Activated CD8-positive, alpha-beta T cell treated with anti-CD3 and anti-CD28 coated beads for 36 hours (primary cell): ENCODE data around the gene SPECC1L. TPM values are rescaled to one million over a fixed set of nuclear protein-coding genes. Genes with fewer than 3 reads are reported as not detected.

Source experiments
- ATAC-seq: fragments of 200-7000 bp; cut with Tn5 transposase; one replicate; pipeline ENCODE4 v1.10.0; 2021; ENCODE audit warnings: mild to moderate bottlenecking, moderate library complexity
- CTCF ChIA-PET: fragments of 350-600 bp; sonication (Branson Sonifier 250); formaldehyde crosslinking; loops from one replicate; lab custom pipeline; 2021; ENCODE audit warnings: antibody characterized with exemption; lab: Charles Lee
- POLR2A ChIA-PET: fragments of 350-600 bp; sonication (Branson Sonifier 250); formaldehyde crosslinking; loops from one replicate; lab custom pipeline; 2021; ENCODE audit warnings: antibody characterized with exemption; lab: Charles Lee
- DNase-seq: peaks from one replicate; pipeline ENCODE4 v3.0.0-alpha.2; 2020
- H3K27ac Mint-ChIP-seq: one replicate; pipeline ENCODE4 v1.8.0; 2021; ENCODE audit warnings: mild to moderate bottlenecking, mixed read lengths
- H3K27me3 Mint-ChIP-seq: one replicate; pipeline ENCODE4 v1.8.0; 2021; ENCODE audit warnings: mixed read lengths
- H3K36me3 Mint-ChIP-seq: one replicate; pipeline ENCODE4 v1.8.0; 2021; ENCODE audit warnings: low read depth, mixed read lengths
- H3K4me1 Mint-ChIP-seq: one replicate; pipeline ENCODE4 v1.8.0; 2021; ENCODE audit warnings: low read depth, mixed read lengths
- H3K4me3 Mint-ChIP-seq: one replicate; pipeline ENCODE4 v1.8.0; 2021; ENCODE audit warnings: mild to moderate bottlenecking, moderate library complexity, mixed read lengths
- H3K9me3 Mint-ChIP-seq: one replicate; pipeline ENCODE4 v1.8.0; 2021; ENCODE audit warnings: mixed read lengths
- intact Hi-C: fragments of 100-400 bp; cut with micrococcal nuclease; formaldehyde crosslinking; loops from one replicate; pipeline ENCODE4 v1.10.0; 2022
- total RNA-seq, 2 experiments: library from RNA; stranded (reverse); gene quantifications; one replicate each; pipeline ENCODE4 v1.2.3, GENCODE V29; 2021
- TF ChIP-seq, protein P1 (sequence below): fragments of 200-600 bp; IDR thresholded peaks from one replicate; pipeline ENCODE4 v1.8.0; 2022; ENCODE audit warnings: antibody characterized with exemption, mild to moderate bottlenecking

The SPECC1L gene
- total RNA-seq, 2 experiments from 2014 or later: 38.9 to 39.0 TPM

DNA sequence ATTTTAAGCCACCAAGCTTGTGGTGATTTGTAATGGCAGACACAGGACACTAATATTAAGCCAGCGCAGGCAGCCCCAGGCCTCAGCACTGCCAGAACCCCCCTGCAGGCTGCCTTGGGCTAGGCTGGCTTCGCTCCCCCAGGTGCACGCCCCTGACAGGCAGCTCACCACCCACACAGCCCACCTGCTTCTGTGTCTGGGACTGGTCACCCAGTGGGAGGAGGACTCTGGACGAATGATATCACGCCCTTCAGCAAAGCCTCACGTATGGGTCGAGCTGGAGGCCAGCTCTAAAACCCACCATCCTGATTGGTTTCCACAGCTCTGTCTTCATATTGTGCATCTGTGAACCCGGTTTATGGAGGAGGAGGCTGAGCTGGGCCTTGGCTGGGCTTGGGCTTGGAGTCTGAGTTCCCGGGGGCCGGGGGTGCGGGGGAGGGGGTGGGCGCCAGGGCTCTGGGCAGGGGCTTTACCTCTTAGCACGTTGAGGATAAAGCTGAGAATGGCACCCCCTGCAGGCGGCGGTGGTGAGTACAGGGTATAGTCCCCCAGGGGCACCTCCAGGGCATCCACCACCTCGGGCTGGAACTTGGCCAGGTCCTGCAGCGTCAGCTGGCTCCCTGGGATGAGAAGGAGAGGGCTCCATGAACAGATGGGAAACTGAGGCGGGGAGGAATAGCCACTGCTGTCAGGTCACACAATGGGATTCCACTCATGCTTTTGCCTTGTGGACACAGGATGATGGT lies 39.5 kb upstream of the SPECC1L start:
- Mint-ChIP-seq H3K9me3 (no peaks in the 10 kb centered on the region), H3K27ac (no peak overlapping the region), H3K36me3 (no peaks in the 10 kb centered on the region), H3K4me1 (no peaks in the 10 kb centered on the region), H3K27me3 (no peaks in the 10 kb centered on the region), H3K4me3 (no peak overlapping the region)
- CTCF ChIA-PET: interaction anchor here (0.5 to 2.6 kb wide), 23 partner anchors 9 to 195 kb away, joined by 3 to 13 read pairs (median 4); no protein-coding TSS in a partner anchor
- DNase-seq (peak; percentile 84), ATAC-seq (peak; percentile 95)
- intact Hi-C loops: loop anchor here (10.0 kb wide), 1 partner anchor 46 kb away; the partner anchor contains the start of gene SUSD2
- POLR2A ChIA-PET: interaction anchor here (1.6 kb wide), 1 partner anchor 15 kb away, joined by 3 read pairs; no protein-coding TSS in a partner anchor
- TF ChIP-seq, protein P1, sequence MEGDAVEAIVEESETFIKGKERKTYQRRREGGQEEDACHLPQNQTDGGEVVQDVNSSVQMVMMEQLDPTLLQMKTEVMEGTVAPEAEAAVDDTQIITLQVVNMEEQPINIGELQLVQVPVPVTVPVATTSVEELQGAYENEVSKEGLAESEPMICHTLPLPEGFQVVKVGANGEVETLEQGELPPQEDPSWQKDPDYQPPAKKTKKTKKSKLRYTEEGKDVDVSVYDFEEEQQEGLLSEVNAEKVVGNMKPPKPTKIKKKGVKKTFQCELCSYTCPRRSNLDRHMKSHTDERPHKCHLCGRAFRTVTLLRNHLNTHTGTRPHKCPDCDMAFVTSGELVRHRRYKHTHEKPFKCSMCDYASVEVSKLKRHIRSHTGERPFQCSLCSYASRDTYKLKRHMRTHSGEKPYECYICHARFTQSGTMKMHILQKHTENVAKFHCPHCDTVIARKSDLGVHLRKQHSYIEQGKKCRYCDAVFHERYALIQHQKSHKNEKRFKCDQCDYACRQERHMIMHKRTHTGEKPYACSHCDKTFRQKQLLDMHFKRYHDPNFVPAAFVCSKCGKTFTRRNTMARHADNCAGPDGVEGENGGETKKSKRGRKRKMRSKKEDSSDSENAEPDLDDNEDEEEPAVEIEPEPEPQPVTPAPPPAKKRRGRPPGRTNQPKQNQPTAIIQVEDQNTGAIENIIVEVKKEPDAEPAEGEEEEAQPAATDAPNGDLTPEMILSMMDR: peak; percentile 79

DNA sequence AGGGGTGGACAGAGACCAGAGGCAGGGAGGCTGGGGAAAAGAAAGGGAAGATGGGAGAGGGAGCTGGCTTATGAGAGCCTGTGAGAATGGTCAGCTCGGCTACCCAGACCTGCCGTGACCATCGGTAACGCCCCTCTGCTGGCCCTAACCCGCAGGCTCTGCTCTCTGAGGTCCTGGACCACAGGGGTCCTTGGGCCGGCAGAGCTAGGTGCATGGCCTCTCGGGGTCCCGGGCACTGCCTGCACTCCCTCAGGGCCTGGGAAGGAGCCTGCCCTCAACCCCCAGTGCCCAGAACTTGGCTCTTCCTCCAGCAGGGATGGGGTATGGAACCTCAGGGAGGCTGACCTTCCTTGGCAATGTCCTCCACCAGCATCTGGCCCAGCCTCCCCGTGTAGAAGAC lies 38.9 kb upstream of the SPECC1L start:
- Mint-ChIP-seq H3K27me3 (no peaks in the 10 kb centered on the region), H3K36me3 (no peaks in the 10 kb centered on the region), H3K9me3 (no peaks in the 10 kb centered on the region), H3K4me3 (no peak overlapping the region), H3K27ac (no peak overlapping the region), H3K4me1 (no peaks in the 10 kb centered on the region)
- intact Hi-C loops: loop anchor here (10.0 kb wide), 1 partner anchor 47 kb away; the partner anchor contains the start of gene SUSD2
- DNase-seq (no peak), ATAC-seq (no peak)
- TF ChIP-seq, protein P1: no peak
- POLR2A ChIA-PET: interaction anchor here (1.6 kb wide), 1 partner anchor 16 kb away, joined by 3 read pairs; no protein-coding TSS in a partner anchor
- CTCF ChIA-PET: interaction anchor here (0.5 to 2.6 kb wide), 17 partner anchors 9 to 169 kb away, joined by 3 to 13 read pairs (median 5); no protein-coding TSS in a partner anchor

DNA sequence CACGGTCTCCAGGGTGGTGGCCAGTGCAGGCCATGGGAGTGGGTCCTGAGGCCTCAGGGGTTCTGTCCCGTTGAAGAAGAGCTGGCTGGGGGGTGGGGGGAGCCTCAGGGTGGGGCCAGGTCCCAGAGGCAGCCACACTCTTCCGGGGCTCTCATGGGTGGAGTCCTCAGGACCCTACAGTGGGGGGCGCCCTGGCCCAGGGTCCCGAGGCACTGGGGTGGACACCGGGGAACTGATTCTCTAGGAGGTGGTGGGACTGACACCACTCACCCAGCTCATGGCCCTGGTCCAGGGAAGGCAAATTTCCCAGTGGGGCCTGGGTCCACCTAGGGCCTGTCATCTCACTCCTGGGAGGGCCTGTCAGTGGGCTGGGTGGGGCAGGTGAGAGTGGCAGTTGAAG lies 38.5 kb upstream of the SPECC1L start:
- no peaks in the 10 kb centered on the region for H3K9me3 Mint-ChIP-seq
- intact Hi-C loops: loop anchor here (10.0 kb wide), 1 partner anchor 47 kb away; the partner anchor contains the start of gene SUSD2
- H3K27me3 Mint-ChIP-seq: no peaks in the 10 kb centered on the region

DNA sequence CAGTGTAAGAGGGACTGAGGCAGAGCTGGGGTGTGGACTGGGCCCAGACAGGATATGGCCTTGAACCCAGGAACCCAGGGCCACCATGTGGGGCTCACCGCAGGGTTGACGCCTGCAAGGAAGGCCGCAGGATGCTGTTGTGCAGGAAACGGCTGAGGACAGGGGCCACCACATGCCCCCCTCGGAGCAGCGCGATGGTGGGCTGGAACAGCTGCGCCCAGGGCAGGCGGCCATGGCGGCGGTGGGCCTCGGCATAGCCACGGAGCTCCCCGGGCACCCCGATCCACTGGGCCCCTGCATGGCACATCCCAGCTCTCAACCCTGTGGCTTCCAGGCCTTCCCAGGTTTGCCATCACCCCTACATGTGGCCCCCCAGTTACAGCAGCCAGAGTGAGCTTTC lies 37.9 kb upstream of the SPECC1L start:
- DNase-seq (no peak), ATAC-seq (no peak)
- no peak overlapping the region for H3K27ac Mint-ChIP-seq
- no peaks in the 10 kb centered on the region for H3K4me1 Mint-ChIP-seq
- ChIA-PET POLR2A (interaction anchor here (1.6 kb wide), 1 partner anchor 17 kb away, joined by 3 read pairs; no protein-coding TSS in a partner anchor), CTCF (interaction anchor here (0.8 to 2.6 kb wide), 3 partner anchors 10 to 43 kb away, joined by 3 to 8 read pairs (median 4); no protein-coding TSS in a partner anchor)
- H3K27me3 Mint-ChIP-seq: no peaks in the 10 kb centered on the region
- TF ChIP-seq, protein P1: no peak
- no peak overlapping the region for H3K4me3 Mint-ChIP-seq
- intact Hi-C loops: loop anchor here (10.0 kb wide), 1 partner anchor 48 kb away; the partner anchor contains the start of gene SUSD2
- no peaks in the 10 kb centered on the region for H3K36me3 Mint-ChIP-seq
- no peaks in the 10 kb centered on the region for H3K9me3 Mint-ChIP-seq

More for the DNA sequence above, 38.5 kb upstream of the SPECC1L start:
- Mint-ChIP-seq H3K36me3 (no peaks in the 10 kb centered on the region), H3K27ac (no peak overlapping the region), H3K4me3 (no peak overlapping the region), H3K4me1 (no peaks in the 10 kb centered on the region)
- POLR2A ChIA-PET: interaction anchor here (1.6 kb wide), 1 partner anchor 16 kb away, joined by 3 read pairs; no protein-coding TSS in a partner anchor
- ATAC-seq (no peak), DNase-seq (no peak)
- TF ChIP-seq, protein P1: no peak
- CTCF ChIA-PET: interaction anchor here (0.9 to 2.6 kb wide), 11 partner anchors 8 to 44 kb away, joined by 3 to 13 read pairs (median 5); no protein-coding TSS in a partner anchor
